HG03060 (cell line): ENCODE data around the gene KDM3B.
"Not testable (repeated sequence)": the region's sequence is repeated elsewhere in the genome, so short reads cannot be mapped to it uniquely, and the experiment has no call there.

Source experiments
- ATAC-seq: cut with Tn5 transposase; IDR thresholded peaks from one replicate; pipeline ENCODE4 v1.9.1; 2021; ENCODE audit warnings: low read depth, moderate number of reproducible peaks; ENCODE audit not compliant: unreplicated experiment

The KDM3B gene

DNA sequence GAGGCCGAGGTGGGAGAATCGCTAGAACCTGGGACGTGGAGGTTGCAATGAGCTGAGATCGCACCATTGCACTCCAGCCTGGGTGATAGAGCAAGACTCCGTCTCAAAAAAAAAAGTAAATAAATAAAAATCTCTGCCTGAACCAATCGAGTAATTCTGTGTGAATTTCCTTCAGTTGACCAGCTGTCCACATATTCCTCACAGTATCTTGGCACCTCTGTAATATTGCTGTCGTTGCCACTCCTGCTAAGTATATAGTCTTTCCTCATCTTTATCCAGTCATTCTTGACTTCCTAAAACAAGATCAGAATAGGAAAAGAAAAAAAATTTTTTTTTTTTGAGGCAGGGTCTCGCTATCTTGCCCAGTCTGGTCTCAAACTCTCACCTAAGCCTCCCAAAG is 29.9 kb downstream of the KDM3B start:
- no peak for ATAC-seq

GRCh38 chr5:138385660-138386059 is 33.2 kb downstream of the KDM3B start:
- no peak for ATAC-seq

- ATAC-seq = no peak
Observed at GRCh38 chr5:138386290-138386689, 33.8 kb downstream of the KDM3B start.

DNA sequence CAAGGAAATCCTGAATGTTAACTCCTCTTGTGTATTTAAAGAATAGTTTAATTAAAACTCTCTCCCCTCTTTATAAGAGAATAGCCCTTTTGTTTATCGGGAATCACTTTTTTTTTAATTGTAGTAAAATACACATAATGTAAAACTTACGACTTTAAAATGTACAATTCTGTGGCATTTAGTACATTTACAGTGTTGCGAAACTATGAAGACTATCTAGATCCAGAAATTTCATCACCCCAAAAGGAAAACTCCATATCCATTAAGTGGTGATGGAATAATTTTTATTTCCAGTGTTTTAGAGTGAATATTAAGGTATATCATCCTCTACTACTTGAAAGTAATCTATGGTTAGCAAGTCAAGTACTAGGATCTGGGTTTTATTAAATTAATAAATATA is 36.8 kb downstream of the KDM3B start:
- no peak for ATAC-seq

DNA sequence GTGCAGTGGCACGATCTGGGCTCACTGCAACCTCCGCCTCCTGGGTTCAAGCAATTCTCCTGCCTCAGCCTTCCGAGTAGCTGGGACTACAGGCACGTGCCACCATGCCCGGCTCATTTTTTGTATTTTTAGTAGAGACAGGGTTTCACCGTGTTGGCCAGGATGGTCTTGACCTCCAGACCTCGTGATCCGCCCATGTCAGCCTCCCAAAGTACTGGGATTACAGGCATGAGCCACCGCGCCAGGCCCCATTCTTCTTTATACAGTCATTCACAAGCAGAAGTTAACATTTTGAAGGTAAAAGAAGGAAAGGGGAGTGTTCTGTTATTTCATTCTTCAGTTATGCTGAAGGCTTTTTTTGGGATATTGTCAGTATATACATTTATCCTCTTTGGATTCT is 37.4 kb downstream of the KDM3B start:
- not testable (repeated sequence) for ATAC-seq

DNA sequence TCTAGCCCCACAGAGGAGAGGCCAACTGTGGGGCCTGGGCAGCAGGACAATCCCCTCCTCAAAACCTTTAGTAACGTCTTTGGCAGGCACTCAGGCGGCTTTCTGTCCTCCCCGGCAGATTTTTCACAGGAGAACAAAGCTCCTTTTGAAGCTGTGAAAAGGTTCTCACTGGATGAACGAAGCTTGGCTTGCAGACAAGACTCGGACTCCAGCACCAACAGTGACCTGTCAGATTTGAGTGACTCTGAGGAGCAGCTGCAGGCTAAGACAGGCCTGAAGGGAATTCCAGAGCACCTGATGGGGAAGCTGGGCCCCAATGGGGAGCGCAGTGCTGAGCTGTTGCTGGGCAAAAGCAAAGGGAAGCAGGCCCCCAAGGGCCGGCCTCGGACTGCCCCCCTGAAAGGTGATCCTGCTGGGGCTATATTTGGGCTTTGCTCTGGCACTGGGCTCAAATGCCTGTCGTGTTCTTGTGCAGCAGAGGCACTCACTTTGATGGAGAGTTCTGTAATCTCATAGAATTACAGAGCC is 39.4 kb downstream of the KDM3B start:
- ATAC-seq = no peak

GRCh38 chr5:138402640-138403039 is 50.2 kb downstream of the KDM3B start:
- ATAC-seq = peak; percentile 65

DNA sequence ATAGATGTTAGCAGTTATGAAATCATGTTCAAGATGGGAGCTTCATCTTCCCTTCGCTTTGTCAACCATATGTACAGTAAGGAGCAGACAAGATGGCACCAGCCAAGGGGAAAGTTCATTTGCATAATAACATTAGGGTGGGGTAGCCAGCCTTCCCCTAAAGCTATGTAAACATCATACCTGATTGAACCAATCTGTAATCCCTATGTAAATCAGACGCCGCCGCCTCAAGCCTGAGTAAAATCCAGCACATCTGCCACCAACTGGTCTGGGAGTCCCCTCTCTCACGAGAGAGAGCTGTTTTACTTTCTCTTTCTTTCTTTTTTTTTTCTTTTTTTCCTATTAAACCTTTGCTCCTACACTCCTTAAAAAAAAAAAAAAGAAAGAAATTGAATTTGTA is 55.5 kb downstream of the KDM3B start:
- no peak for ATAC-seq

- not testable (repeated sequence) for ATAC-seq
Observed at GRCh38 chr5:138410996-138411640, 58.6 kb downstream of the KDM3B start.

DNA sequence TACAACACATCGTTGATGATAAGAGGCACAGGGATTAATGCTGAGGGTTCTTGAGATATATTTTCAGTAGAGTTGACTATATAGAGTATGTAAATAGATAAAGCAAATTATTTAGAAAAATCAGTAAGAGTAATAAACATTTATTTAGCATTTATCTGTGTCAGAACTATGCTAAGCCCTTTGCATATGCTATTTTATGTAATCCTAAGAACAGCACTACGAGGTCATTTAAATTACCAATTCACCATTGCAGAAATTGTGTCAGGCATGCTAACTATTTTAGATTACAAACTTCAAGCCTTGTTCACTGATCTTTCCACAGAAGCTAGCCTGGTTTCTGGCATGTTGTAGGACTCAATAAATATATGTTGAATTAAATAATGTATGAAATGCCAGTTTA is 66.0 kb downstream of the KDM3B start:
- no peak for ATAC-seq

DNA sequence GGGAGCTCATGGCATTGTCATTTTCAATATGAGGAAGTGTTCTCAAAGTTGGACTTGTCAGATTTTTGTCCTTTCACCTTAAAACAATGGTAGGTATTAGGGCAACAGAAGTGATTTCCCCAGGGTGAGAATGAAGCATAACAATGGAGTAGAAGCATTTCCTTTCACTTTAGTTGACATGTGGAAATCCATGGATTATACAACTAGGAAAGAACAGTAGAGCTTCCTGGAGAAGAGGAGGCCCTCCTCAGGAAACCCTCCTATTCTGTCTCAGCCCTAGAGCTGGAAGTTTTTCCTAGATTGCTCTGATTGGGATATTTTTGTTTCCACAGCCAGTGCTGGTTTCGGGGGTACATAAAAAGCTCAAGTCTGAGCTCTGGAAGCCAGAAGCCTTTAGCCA is 72.6 kb downstream of the KDM3B start:
- no peak for ATAC-seq

DNA sequence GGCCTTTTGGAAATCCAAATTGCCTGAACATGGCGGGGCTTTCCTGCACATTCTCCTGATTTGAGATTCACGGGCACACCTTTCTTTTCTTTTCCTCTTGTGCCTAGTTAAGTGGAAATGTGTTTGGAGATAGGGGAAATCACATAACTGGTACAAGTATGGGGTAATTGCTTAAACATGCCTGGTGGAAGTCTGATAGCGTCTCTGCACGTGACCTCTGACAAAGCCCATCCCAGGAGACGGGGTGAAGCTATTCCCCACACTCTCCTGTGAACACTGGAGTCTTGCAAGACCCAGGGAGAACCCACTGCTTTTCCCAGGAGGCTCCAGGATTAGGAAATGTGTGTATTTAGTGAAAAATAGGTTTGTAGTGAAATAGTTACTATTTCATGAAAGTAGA is 83.5 kb downstream of the KDM3B start:
- ATAC-seq = no peak

GRCh38 chr5:138438003-138438723 is 85.7 kb downstream of the KDM3B start:
- no peak for ATAC-seq

DNA sequence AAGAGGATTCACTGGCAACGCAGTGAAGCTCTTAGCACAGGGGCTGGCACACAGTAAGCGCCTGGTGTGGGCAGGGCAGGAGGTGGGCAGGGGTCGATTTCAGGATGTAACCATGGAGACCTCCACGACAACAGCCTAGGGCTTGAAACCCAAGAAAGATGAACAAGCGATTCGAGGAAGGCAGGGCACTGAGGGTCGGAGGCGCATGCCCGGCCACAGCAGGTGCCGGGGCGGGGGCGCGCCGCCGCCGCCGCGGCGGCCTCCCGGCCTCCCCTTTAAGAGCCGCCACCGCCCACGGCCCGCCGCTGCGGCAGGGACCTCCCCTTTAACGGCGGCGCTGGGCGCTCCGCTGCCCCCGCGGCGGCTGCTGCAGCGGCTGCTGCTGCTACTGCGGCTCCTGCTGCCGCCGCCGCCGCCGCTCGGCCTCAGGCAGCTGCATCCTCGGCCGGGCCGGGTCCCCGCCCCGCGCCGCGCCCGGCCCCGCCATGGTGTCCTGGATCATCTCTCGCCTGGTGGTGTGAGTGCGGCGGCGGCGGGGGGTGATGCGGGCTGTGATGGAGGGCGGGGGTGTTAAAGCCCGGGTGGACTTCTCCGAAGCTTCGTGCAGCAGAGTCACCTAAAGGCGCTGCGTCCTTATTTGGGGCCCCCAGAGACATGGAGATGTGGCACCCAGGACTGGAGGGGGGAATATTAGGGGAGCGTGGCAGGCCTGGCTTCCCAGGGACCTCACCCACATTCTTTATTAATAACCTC is 86.4 kb downstream of the KDM3B start, which contains the start of gene REEP2:
Gene REEP2 (plus strand): TSS at position 334 of the 753 bp plus-strand sequence. CDS start 152 bp downstream, at position 486.
- no peak for ATAC-seq

DNA sequence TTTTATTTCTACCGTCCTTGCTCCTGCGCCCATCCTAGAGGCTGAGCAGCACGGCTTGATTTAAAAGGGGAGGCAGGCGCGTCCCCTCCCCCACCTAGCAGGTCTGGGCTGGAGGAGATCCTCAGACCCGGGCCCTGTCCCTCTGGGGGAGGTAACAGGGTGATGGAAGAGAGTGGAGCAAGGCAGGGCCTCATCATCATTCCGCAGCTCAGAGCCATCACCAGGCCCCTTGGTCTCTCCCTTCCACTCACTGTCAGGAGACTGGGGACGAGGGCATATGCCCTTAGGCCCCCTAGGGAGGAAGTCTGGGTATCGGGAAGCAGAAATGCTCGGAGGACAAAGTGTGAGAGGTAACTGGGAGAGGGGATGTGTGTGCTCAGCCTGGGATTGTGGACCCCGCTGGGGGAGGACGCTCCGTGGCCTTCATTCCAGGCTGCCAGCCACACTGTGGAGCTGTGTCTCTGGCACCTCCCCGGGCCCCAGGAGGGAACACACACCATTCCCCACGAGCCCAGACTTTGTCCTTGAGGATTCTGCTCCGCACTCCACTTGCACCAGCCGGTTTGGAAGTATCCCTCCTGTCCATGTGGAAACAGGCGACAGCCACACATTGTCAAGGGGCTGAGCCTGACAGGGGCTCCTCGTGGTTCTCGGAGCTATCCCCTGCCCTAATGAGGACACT is 87.1 kb downstream of the KDM3B start:
- ATAC-seq = no peak

GRCh38 chr5:138440159-138441073 is 87.9 kb downstream of the KDM3B start:
- no peak for ATAC-seq

DNA sequence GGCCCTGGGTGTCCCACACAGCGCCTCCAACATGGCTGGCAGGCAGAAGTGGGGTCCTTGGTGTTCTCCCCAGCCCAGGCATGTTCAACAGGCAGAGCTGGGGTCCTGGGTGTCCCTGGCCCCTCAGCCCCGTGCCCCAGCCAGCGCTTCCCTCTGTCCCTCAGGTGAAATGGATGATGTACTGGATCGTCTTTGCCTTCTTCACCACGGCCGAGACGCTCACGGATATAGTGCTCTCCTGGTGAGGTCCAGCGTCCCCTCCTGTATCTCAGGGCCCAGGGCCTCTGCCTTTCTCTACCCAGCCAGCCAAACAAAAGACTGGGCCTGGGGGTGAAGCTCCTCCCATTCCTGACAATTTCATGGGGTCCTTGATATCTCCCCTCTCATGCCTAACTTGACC is 88.7 kb downstream of the KDM3B start:
- ATAC-seq = no peak

DNA sequence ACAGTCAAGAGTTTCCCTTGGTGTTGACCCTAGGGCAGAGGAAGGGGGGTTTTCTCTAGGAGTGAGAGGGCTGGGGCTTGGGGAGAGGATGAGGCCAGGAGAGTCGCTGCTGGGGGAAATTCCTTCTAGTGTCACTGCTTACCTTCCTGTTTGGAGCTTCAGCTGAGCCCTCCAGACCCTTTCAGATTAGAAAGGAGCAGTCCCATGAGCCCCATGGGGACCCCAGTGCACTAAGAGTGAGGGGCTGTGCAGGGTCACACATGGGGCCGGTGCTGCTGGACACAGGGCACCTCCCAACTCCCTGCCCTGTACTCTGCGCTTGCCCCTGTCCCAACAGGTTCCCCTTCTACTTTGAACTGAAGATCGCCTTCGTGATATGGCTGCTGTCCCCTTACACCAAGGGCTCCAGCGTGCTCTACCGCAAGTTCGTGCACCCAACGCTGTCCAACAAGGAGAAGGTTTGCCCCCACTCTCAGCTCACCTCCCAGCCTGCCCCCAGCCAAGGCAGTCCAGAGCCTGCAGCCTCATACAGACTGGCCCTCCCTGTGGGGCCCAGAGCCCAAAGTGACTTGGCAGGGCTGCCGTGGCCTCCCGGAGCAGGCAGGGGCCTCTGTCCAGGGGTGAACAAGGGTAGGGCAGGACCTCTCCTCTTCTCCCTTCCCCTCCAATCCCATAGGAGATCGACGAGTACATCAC is 91.7 kb downstream of the KDM3B start:
- ATAC-seq = no peak
